Measurements from ENCODE around the gene NTMT2. TPM values are rescaled to one million over a fixed set of nuclear protein-coding genes. Genes with fewer than 3 reads are reported as not detected.

The NTMT2 gene
- total RNA-seq, 1 experiment from 2014 or later, result not detected

GRCh38 chr1:170217517-170218256 lies 71.9 kb downstream of the NTMT2 start:
- no peak for DNase-seq (ENCODE audit: low read depth, low spot score)
- H3K9me3 ChIP-seq (ENCODE audit: control insufficient read depth, insufficient read depth, low read depth, low read length), result no peaks in the 10 kb centered on the region
- no peaks in the 10 kb centered on the region for H3K27me3 ChIP-seq (ENCODE audit: control insufficient read depth, insufficient read depth, low read length)
- ATAC-seq, result no peak
- H3K4me1 ChIP-seq (ENCODE audit: control insufficient read depth, insufficient read depth, low read length), result no peaks in the 10 kb centered on the region
- BruUV-seq (replicated peaks), result no TSS peak
- in situ Hi-C loops (cut with HindIII; ENCODE audit: low pct_unique_long_range_greater_than_20kb, low sequenced_read_pairs), result no loop called here
- ChIA-PET CTCF (no interaction called here), POLR2A (no interaction called here)
- intact Hi-C loops (cut with micrococcal nuclease; ENCODE audit: unreplicated experiment), result no loop called here
- no peaks in the 10 kb centered on the region for H3K36me3 ChIP-seq (ENCODE audit: control insufficient read depth, insufficient read depth, low read length)
- H3K27ac ChIP-seq (ENCODE audit: low read length), result no peak overlapping the region
- H3K4me3 ChIP-seq (ENCODE audit: low read depth in 2 of 2, low read length in 2 of 2), result no peak overlapping the region
- TF ChIP-seq POLR2AphosphoS5 (IDR thresholded peaks at IDR 0.05; ENCODE audit: low read depth, low read length) (no peak), REST (IDR thresholded peaks at IDR 0.05; ENCODE audit: insufficient read depth in 1 of 2, low read depth in 2 of 2, low read length in 1 of 2) (no peak), SIN3A (IDR thresholded peaks at IDR 0.05; ENCODE audit: borderline replicate concordance, insufficient read depth, low read depth, low read length) (no peak), CTCF (IDR thresholded peaks at IDR 0.05) (no peak), TCF7L2 (IDR thresholded peaks at IDR 0.05; ENCODE audit: low read depth, low read length) (no peak)

GRCh38 chr1:170218257-170218650 lies 72.5 kb downstream of the NTMT2 start:
- Histone ChIP-seq H3K27ac (ENCODE audit: low read length) (no peak overlapping the region), H3K9me3 (ENCODE audit: control insufficient read depth, insufficient read depth, low read depth, low read length) (no peaks in the 10 kb centered on the region), H3K27me3 (ENCODE audit: control insufficient read depth, insufficient read depth, low read length) (no peaks in the 10 kb centered on the region), H3K36me3 (ENCODE audit: control insufficient read depth, insufficient read depth, low read length) (no peaks in the 10 kb centered on the region), H3K4me3 (ENCODE audit: low read depth in 2 of 2, low read length in 2 of 2) (no peak overlapping the region), H3K4me1 (ENCODE audit: control insufficient read depth, insufficient read depth, low read length) (no peaks in the 10 kb centered on the region)
- no peak for ATAC-seq
- in situ Hi-C loops (cut with HindIII; ENCODE audit: low pct_unique_long_range_greater_than_20kb, low sequenced_read_pairs) (no loop called here), intact Hi-C loops (cut with micrococcal nuclease; ENCODE audit: unreplicated experiment) (no loop called here)
- no peak for DNase-seq (ENCODE audit: low read depth, low spot score)
- ChIA-PET CTCF (no interaction called here), POLR2A (no interaction called here)
- no peak for TF ChIP-seq CTCF (IDR thresholded peaks at IDR 0.05)
- no peak for TF ChIP-seq SIN3A (IDR thresholded peaks at IDR 0.05; ENCODE audit: borderline replicate concordance, insufficient read depth, low read depth, low read length)
- BruUV-seq (replicated peaks), result no TSS peak

Small RNAs within 50 kb of the gene (microRNA-seq; reads per million reads assigned to microRNA genes)
- gene MIR3119-1 (ENCODE audit: unreplicated experiment) (not detected), gene MIR3119-2 (ENCODE audit: unreplicated experiment) (not detected)

Other genes starting within 250 kb of the NTMT2 start
- gene KIFAP3, start 71.3 kb upstream of the NTMT2 start, total RNA-seq (2021; ENCODE audit: unreplicated experiment), result 20.0 TPM

Measured in Panc1 (cell line).